Fibroblast of upper back skin (primary cell): ENCODE measurements around the gene OASL.
"Not testable (repeated sequence)": the region's sequence is repeated elsewhere in the genome, so short reads cannot be mapped to it uniquely, and the experiment has no call there.

Experiments used
- DNase-seq: peaks from one replicate; pipeline ENCODE4 v3.0.0-alpha.2; 2013

The OASL gene, protein sequence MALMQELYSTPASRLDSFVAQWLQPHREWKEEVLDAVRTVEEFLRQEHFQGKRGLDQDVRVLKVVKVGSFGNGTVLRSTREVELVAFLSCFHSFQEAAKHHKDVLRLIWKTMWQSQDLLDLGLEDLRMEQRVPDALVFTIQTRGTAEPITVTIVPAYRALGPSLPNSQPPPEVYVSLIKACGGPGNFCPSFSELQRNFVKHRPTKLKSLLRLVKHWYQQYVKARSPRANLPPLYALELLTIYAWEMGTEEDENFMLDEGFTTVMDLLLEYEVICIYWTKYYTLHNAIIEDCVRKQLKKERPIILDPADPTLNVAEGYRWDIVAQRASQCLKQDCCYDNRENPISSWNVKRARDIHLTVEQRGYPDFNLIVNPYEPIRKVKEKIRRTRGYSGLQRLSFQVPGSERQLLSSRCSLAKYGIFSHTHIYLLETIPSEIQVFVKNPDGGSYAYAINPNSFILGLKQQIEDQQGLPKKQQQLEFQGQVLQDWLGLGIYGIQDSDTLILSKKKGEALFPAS

GRCh38 chr12:121038861-121039668 is at the start of gene OASL:
OASL (minus strand) TSS chr12:121039246; CDS start chr12:121038971, 275 bp downstream.
- DNase-seq, result peak; percentile 19

- DNase-seq, result no peak
These were observed 49.1 kb upstream of the OASL start for GRCh38 chr12:121088195-121088585.

- no peak for DNase-seq
These were observed 48.6 kb upstream of the OASL start for GRCh38 chr12:121087467-121088194.

GRCh38 chr12:121086781-121087295 is 47.8 kb upstream of the OASL start:
- DNase-seq, result no peak

DNA sequence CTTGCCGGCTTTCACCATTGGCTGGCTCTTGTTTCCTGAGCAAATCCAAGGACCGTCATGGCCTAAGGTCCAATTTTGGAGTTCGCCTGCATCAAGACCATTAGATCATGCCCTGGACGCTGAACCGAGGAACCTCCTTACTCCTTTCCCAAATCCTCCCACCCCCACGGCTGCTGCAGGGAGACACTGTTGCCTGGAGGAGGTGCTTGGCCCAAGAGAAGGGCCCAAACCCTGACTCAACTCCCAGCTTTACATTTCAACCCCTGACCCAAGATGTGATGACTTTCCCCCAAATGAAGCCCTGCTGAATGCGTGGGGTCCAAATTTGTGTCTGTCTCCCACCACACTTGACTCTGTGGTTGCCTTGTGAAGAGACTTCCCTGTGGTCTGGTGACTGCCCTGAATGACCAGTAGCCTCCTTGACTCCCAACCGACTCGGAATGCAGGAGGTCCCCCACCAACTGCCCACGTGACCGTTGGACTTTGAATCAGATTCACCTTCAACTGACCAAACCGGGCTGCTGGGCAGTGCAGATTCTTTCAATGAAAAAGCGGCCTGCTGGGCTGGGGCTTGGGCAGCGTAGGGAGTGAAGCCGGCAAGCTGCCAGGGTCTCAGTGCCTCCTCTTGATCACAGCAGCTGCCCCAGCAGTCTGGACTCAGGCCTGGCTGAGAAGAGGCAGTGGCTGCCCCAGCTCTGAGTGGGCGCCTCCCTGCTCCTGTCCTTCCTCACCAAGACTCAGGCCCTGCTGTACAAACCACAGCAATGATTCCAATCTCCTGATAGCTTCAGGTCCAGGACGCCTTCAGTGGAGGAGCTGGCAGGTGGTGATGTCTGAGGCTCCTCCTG is 46.7 kb upstream of the OASL start:
- no peak for DNase-seq

GRCh38 chr12:121085069-121085468 is 46.0 kb upstream of the OASL start:
- no peak for DNase-seq

DNA sequence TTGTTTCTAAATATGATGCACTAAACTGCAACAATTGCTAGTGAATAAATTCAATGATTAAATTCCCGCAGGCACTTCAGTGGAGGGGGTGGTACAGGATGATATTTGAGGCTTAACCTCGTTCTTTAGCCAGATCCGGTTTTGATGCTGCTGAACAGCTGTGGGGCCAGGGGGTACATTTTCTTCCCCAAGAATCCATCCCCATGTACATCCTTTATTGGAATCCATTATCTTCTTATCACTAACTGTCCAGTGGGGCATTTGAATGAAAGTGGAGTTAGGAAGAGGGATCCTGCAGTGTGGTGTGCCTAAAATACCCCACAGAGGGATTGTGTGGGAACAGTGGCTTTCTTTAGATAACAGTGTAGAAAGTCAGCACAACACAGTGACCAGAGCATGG is 45.2 kb upstream of the OASL start:
- no peak for DNase-seq

DNA sequence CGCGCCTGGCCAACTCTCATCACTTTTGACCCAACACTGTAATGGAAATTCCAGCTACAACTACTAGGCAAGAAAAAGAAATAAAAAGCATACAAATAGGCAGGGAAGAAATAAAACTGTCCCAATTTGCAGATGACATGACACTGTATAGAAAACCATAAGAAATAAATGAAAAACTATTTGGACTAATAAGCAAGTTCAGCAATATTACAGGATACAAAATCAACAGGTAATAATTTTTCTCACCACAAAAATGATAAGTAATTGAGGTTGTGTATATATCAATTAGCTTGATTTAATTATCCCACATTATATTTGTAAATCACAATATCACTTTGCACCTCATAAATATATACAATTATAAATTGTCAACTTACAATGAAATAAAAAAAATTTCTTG is 41.9 kb upstream of the OASL start:
- DNase-seq, result no peak

DNA sequence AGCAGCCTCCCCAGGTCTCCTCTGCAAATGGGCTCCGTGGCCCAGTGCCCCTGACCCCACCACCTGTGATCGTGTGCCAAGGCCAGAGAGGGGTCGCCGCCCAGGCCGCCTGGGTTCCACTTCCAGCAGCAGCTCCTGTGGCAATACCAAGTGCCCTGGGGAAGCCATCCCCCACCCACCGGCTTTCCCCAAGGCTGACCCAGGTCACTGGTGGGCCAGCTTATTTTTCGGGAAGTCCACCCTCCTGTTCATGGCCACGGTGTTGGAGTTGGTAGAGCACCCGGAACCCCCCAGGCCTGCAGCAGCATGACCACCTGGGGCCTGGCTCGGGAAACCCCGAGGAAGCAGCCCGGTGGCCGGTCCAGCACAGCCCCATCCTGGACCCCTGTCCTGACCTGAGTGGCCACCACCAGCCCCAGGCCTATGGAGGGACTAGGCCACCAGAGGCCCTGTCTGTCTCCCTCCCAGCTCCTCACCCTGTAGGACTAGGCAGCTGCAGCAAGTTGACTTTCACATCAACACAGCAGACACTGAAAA is 40.8 kb upstream of the OASL start:
- DNase-seq, result no peak

DNA sequence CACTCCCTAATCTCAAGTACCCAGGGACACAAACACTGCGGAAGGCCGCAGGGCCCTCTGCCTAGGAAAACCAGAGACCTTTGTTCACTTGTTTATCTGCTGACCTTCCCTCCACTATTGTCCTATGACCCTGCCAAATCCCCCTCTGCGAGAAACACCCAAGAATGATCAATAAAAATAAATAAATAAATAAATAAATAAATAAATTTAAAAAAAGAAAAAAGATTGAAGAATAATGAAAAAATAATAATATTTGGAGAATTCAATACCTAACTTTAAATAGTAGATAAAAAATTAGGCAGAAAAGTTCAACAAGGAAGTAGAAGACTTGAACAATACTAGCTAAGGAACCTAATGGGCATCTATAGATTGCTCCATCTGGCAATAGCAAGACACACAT is 38.4 kb upstream of the OASL start:
- not testable (repeated sequence) for DNase-seq

DNA sequence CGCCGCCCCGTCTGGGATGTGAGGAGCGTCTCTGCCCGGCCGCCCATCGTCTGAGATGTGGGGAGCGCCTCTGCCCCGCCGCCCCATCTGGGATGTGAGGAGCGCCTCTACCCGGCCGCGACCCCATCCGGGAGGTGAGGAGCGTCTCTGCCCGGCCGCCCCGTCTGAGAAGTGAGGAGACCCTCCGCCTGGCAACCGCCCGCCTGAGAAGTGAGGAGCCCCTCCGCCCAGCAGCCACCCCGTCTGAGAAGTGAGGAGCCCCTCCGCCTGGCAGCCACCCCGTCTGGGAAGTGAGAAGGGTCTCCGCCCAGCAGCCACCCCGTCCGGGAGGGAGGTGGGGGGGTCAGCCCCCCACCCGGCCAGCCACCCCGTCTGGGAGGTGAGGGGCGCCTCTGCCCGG is 36.9 kb upstream of the OASL start:
- DNase-seq, result not testable (repeated sequence)

GRCh38 chr12:121072147-121072546 is 33.1 kb upstream of the OASL start:
- DNase-seq, result no peak

DNA sequence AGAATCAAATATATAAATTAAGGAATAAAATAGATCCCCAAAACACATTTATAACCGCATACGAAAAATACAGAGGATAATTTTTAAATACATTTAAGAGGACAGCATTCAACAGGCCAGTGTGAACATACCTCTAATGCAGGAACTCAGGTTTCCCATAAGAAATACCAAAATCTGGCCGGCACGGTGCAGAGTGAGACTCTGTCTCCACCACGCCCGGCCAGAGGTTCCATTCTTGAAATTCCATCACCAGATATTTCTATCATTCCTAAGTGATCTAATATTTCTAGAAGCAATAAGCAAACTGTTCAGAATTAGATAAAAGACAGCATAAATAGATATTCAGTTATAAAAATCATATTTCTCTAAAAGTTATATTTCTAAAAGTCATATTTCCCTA is 30.2 kb upstream of the OASL start:
- DNase-seq, result no peak

GRCh38 chr12:121065345-121065744 is 26.3 kb upstream of the OASL start:
- no peak for DNase-seq

DNA sequence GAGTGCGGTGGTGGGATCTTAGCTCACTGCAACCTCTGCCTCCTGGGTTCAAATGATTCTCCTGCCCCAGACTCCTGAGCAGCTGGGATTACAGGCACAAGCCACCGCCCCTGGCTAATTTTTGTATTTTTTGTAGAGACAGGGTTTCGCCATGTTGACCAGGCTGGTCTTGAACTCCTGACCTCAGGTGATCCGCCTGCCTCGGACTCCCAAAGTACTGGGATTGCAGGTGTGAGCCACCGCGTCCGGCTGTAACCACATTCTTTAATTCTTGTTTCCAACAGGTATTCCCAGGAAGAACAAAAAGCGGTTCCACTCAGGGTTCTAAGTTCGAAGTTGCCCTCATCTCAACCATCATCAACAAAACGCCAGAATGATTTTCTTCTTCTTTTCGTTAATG is 25.5 kb upstream of the OASL start:
- DNase-seq, result not testable (repeated sequence)

GRCh38 chr12:121064116-121064515 is 25.1 kb upstream of the OASL start:
- DNase-seq, result no peak

- no peak for DNase-seq
These were observed 23.5 kb upstream of the OASL start for GRCh38 chr12:121062391-121063045.

GRCh38 chr12:121061831-121062230 is 22.8 kb upstream of the OASL start:
- DNase-seq, result peak; percentile 20

DNA sequence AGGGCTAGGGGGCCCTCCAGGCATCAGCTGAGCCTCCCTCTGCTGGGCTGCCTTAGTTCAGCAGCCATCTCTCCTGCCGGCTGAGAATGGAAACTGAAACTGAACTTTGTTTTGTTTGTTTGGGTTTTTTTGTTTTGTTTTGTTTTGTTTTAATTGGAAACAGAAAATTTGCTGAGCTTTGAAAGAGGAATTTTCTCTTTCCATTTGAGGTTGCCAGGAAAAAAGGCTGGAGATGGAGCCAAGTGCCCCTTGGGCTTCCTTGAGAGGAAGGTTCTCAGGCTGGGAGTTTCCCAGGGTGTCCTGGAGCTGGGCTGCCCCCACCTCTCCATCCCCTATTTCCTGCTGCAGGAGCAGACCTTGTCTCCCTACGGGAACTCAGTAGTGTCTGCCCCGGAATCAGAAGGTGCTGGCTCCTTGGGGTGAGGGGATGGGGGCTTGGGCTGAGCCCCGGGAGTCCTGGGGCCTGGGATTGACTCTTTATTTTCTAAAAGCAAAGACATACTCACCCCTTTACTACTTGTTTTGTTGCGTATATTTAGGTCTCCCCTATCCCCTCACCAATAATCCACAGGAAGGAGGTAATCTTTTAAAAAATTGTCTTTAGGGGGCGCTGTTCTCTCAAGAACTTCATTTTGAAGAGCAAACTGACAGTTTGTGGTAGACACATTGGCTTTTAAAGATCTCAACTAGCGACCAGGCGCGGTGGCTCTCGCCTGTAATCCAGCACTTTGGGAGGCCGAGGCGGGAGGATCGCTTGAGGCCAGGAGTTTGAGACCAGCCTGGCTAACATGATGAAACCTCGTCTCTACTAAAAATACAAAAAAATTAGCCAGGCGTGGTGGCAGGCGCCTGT is 21.3 kb upstream of the OASL start:
- DNase-seq, result peak; percentile 35
